GM18907 (cell line): ENCODE measurements around the gene POLR1H.

Source experiments
- ATAC-seq: cut with Tn5 transposase; IDR thresholded peaks from one replicate; pipeline ENCODE4 v1.9.1; 2021; ENCODE audit warnings: mild to moderate bottlenecking, moderate library complexity; ENCODE audit not compliant: unreplicated experiment

The POLR1H gene

DNA sequence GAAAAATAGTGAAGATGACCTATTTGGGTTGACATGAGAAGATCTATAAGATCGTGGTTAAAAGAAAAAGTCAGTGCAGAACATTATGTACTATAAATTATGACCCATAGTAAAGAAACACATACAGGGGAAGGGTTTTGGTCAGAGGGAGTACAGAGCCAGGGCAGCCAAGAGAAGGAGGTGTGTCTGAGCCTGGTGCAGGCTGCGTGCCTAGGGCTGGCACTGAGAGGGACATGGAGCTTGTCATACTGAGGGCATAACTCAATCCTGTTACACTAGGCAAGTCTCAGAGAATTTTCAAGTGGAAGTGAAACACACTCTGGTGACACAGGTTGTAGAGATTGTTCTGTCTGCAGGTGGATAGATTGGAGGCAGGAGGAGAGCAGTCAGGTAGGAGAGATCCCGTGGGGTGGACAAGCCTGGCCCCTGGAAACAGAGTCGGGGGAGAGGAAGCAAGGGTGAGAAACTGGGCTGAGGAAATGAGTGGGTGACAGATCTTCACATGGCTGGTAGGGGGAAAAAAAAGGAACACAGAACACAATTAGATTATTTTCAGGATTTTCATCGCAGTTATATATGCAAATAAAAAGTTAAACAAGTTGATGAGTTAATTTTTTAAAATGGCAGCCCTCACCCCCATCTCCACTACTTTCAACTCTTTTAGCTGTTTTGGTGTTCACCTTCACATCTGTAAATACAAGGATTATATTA lies 33.0 kb downstream of the POLR1H start:
- ATAC-seq = no peak

DNA sequence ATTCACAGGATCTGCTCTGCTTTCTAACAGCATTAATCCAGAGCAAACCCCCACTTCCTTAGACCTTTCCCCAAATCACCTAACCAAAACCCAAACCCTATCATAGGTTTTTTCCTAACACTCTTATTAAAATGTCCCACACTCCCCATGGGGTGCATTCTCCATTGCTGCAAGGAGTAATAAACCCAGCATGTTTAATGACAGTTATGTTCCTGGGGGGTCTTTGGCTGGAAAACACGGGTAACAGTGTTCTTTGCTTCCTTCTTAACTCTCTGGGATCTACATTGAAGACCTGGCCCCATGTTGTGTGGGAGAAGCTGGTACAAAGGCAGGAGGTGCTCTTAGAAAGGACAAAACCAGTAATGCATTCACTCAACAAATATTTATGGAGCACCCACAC lies 35.8 kb downstream of the POLR1H start:
- no peak for ATAC-seq

DNA sequence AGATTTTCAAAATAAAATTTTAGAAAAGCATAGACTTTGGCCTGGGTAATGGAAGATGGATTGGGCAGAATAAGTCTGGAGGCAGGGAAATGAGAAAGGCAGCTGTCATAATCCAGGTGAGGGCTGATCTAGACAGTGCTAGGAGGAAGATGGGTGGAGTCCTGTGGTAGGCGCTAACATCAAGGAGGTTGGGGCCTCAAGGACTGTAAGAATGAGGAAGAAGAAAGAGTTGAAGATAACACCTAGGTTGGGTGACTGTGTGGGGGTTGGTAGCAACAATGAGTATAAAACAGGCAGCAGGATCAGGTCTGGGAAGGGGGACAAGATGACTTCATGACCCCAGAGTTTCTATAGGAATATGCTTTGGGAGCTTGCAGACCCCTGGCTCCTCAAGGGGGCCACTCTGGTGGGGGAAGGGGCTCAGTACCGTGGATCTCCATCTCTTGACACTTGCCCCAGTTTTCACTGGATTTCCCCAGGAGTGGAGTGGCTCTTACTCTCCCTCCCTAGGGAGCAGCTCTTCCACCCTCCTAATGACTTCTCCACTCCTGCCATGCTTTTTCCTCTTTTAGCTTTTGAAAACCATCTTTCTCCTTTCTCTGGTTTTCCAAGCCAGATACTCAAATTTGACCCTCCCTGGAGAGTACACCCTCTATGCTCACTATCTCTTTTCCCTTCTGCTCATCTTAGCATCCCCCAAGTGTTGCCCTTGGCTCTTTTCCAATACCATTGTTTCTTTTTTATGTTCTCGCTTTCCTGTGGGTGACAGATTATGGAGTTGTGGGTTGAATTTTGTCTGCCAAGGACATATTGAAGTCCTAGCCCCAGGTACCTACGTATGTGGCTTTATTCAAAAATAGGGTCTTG lies 37.1 kb downstream of the POLR1H start:
- ATAC-seq = no peak

DNA sequence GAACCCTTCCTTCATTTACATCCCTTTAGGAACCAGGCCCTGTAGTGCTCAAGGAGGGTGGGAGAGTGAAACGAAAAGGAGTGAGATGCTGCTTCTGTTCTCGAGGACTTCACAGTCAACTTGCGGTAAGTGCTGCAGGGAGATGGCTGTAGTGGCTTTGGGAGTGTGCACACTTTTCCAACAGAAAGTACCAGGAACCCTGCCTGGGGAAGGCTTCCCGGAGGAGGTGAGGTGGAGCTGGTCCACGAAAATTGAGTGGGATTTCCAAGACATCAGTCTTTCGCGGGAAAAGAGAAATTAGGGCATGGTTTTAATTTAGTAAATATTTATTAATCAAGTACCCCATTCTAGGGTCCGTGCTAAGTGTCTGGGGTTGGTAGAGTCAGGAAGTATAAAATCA lies 39.1 kb downstream of the POLR1H start:
- no peak for ATAC-seq

DNA sequence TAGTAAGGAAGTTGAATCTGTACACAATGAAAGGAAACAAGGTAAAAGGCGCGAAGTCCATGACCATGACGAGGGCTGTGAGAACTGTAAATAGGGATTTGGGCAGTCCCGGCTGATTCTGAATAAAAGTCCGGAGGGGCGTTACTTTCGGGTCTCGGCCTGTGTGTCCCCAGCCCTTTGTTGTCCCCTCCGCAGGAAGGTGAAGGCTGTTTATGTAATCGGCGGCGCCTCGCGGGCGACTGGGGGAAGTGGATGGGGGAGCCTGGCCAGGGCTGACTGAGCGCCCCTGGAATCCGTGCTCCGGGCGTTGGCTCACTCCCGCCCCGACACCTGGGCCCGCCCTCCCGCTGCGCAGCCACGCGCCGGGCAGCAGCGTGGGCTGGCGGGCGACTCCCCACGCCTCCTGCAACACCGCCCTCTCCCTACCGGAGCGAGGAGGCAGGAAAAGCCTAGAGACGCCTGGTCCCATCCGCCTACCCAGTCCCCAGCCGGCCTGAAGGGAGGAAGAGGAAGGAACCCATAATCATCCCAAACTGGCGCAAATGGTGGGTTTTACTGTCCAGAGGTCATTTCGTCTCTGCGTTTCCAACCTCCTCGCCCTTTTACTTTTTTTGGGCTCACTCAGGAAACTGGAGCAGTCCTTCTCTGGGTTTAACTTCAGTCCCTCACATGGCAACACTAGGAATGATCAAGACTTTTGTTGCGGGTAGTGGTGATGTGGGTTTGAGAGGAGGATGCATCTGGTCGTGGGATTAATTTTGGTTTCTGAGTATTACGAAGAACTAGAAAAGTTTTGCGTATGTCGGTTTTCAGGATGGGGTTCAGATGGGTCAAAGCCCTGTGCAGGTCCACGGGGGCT lies 39.7 kb downstream of the POLR1H start:
- ATAC-seq = no peak

DNA sequence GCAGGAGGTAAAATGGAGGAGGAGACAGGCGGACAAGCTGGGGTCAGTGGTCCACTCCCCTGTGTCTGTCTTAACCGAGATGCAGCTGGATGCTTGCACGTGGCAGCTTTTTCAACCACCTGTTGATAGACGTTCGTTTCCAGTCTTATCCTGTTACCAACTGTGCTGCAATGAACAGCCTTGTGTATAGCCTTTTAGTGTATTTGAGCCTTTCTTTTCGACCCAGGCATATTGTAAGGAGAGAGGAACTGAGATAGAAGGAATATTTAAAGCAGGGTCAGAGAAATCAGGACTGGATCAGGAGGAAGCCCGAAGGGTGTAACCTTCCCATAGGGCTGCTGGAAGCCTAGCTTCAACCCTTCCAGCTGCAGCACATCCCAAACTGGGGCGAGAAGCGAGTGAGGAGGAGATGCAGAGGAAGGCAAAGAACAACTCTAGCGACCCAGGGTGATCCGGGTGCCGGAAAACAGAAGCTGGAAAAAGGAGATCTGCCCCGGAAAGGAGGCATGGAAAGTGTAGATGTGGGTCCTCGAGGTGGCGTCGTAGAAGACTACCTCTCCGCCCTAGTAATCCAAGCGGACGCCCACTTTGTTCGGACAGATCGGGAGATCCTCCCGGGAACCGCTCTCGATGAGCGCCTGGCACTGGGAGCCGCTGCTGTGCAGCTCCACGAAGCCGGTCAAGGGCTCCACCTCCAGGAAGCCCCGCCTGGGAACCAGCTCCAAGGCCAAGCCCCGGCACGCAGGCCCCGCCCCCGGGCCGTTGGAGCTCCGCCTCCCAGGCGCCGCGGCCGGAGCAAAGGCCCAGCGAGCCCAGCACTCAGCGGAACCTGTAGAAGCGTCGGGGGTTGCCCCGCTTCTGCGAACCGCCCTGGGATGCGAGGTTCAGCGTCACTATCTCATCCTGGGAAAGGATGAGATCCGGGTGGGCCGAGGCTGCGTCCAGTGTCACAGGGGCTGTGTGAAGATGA lies 40.7 kb downstream of the POLR1H start:
- peak; percentile 53 for ATAC-seq

DNA sequence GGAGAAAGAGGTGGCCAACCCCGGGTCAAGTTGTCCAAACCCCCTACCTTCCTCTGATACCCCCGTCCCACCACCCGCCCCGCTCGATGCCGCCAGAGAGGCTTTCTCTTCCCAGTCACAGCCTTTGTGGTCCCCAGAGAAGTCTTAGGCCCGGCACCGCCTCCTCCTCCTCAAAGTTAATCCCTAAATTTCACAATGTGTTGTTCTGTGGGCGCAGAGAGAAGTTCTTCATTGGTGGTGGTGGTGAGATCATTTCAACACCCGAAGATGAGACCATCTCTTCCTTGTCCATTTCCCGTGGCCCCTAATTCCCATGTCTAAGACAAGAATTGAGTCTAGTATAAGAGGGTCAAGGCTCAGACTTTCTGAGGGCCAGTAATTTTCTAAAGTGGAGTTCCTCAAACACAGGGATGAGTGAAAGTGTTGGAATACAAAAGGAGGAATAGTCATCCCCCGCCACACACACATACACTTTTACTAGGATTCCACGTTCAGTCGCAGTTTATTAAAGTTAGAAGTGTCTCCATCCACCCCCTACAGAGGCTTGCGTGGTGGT lies 41.4 kb downstream of the POLR1H start:
- no peak for ATAC-seq

DNA sequence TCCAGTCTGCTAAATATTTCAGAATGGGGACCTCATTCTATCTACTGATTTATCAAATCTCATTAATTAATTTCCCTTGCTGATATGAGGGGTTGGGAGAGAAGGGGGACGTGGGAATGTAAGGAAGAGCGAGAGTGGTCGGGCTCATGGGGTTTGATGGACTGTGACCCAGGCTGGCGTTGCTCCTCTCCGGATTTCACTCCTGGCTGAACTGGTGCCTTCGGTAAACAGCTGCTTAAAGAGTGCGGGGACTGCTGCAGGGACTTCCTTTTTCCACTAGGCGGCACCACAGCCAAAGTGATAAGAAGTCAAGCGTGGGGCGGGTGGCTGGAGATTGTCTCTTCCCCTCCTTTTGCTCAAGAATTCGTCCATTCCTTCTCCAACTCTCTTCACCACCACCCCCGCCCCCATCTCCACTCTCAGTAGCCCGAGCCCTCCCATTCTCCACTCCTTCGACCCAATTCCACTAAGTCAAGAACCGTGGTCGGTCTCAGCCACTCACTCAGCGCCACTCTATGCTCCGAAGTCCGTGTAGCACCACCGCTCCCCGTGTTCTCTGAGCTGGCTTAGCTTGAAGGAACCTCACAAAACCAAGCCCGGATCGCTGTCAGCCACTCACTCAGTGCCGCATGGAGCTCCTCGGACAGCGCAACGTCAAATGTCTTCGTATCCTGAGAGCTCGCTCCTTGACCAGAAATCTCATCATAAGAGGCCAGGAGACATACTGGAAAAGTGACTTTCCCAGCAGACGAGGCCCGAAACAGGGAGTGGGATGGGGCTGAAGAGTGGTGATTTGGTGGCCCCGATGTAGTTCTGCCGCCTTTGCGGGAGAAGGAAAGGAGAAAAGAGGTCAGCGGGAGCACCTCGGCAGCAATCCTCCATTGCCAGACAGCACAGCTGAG lies 42.2 kb downstream of the POLR1H start:
- peak; percentile 70 for ATAC-seq

DNA sequence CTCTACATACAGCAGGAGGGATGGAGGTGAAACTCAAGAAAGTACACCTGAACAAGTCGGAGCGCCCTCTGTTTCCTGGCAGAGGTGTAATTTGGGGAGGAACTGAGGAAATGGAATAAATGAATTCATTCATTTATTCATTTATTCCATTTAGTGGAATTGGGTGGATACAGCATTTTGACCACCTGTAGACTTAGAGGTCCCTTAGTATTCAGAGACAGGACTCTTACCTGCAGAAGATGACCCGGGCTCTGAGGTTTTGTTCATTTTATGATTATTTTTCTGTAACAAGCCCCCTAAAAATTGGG lies 42.8 kb downstream of the POLR1H start:
- ATAC-seq = no peak

DNA sequence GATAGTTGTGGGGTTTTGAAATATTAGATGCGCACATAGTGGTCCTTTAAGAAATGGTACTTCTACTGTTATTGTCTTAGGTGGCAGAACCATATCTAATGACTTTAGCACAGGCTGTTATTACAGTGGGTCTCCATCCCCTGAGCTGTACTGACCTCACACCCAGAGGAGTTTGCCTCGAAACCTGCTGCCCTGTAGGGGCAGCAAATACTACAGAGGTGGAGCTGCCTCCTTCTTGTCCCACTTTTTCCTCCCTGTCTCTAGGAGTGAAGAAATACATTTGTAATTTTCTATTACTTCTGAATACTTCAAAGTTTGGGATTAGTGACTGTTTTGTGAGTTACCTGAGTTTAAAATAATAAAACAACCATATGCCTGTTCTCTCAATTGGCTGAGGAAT lies 43.6 kb downstream of the POLR1H start:
- ATAC-seq = no peak

DNA sequence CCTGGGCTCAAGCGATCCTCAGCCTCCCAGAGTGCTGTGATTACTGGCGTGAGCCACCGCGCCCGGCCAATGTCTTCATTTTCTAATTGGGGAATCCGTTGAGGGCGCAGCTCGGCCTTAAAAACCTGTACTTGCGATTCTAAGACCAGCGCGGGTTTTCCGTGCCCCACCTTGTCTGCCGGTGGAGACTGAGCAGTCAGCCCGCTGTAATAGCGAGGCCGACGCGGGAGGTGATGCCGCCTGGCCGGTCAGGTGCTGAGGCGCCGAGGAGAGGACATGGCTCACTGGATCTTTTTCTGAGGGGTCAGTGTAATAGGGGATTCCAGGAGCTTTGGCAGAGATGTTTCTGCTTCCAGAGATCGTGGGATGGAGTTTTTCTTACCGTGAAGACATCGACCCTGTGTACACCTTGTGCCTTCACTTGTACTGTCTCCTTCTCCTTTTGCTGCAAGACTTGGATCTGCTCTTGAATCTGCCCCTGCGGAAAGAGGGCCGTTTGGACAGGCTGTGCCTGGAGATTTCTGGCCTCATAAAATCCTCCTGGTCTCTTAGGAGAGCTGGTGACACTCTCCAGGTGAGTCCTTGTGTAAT lies 50.3 kb downstream of the POLR1H start:
- ATAC-seq = no peak

DNA sequence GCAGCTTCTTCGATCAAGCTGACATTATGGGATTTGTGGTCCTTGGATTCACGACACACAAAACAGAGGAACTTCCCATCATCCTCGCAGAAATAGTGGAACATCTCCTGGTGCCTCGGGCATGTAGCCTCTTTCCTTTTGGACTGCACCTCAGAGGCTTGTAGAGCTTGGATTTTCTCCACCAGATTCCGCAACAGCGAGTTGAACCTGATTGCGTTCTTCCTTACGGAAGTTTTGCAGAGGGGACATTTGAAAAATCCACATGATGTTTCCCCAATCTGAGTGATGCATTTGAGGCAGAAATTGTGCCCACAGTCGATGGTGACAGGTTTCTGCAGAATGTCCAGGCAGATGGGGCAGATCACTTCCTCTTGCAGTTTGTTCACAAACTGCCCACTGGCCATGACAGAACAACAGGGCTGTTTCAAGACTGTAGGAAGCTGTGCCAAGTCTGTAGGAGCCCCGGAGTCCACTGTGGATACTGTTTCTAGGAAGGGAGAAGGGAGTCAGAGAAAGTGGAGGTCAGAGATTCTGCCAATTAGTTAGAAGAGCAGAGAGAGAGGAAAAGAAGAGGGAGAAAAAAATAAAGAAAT lies 51.4 kb downstream of the POLR1H start:
- no peak for ATAC-seq

DNA sequence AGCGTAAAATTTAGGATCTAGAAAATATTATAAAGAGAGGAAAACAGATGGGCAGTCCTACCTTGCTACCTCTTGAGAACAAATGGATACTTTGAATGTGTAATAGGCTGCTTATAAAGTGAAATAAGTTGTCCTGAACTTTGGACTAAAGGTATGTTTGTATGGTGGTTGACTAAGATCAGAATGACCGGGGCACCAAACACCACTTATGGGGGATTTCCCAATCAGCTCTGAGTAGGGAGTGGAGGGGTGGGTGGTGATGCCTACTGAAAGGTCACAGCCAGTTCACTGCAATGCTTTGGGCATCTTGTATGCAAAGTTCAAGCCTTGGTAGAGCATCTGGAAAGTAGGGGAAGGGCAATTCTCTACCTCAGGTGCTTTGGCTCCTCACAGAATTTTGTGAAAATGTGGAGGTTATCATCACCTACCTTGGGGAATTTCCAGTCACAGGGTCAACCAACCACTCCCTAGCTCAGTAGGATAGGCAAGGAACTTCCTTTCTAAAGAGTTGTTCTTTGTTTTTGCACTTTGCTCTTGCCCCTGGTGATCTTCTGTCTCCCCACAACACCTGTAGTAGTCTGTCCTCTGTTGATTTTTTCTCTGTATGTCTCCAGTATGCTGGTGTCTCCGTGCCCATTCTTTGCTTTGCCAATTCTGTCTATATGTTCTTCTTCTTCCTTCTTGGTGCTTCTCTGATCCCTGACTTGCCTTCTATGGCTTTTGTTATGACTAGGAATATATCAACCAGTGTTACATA lies 52.1 kb downstream of the POLR1H start, which contains the start of gene TRIM31:
TSS of gene TRIM31 (minus strand) at position 88 of the 757 bp plus-strand sequence. CDS start 285 bp downstream, outside the sequence.
- ATAC-seq = peak; percentile 84

DNA sequence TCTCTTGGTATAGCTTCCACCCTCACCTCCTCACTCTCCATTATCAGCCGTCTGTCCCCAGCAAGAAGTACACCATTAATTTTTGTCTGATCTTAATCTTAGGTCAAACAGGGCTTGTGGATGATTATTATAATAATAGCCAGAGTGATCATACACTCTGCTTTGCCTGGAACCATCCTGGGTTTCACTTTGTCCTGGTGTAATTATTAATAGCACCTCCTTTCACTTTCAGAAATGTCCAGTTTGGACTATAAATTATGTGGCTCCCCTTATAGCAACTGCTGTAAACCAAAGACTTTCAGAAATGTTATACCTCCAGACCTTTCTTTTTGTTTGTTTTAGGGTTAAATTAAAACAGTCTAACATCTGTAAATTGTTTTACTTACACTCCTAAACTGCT lies 52.8 kb downstream of the POLR1H start:
- no peak for ATAC-seq
